Panc1 (cell line): ENCODE data around the gene ALDOA. TPM values are rescaled to one million over a fixed set of nuclear protein-coding genes. Genes with fewer than 3 reads are reported as not detected.
A peak's percentile ranks its signal among the peaks of the same experiment; 100 is the strongest.

Experiments used
- ATAC-seq: fragments of 200-7000 bp; cut with Tn5 transposase; 2 replicates; pipeline ENCODE4 v1.9.1; 2020; ENCODE audit warnings: mild to moderate bottlenecking, moderate library complexity
- BruUV-seq: library from RNA; stranded (reverse); fragments of 400-500 nt; replicated peaks from 2 replicates; lab custom pipeline; 2021; lab: Mats Ljungman, UMichigan
- CTCF ChIA-PET: fragments of 300-600 bp; sonication (Branson Sonifier 250); formaldehyde crosslinking; loops from one replicate; lab custom pipeline; 2022; ENCODE audit warnings: antibody characterized with exemption; lab: Charles Lee
- POLR2A ChIA-PET: fragments of 300-600 bp; sonication (Branson Sonifier 250); formaldehyde crosslinking; loops from one replicate; lab custom pipeline; 2022; ENCODE audit warnings: antibody characterized with exemption; lab: Charles Lee
- DNase-seq: peaks from one replicate; pipeline ENCODE4 v3.0.0-alpha.2; 2010; ENCODE audit warnings: low read depth, low spot score
- H3K27ac ChIP-seq: 2 replicates; pipeline ENCODE4 v1.5.1; 2011; ENCODE audit warnings: mild to moderate bottlenecking, low read length, inconsistent platforms
- H3K27me3 ChIP-seq: fragments of 200-500 bp; sonication (Bioruptor generic); 2 replicates; pipeline ENCODE4 v1.6.0; 2014; ENCODE audit warnings: low read length, inconsistent platforms; ENCODE audit not compliant: control insufficient read depth, insufficient read depth
- H3K36me3 ChIP-seq: fragments of 200-500 bp; sonication (Bioruptor generic); 2 replicates; pipeline ENCODE4 v1.5.1; 2014; ENCODE audit warnings: inconsistent platforms, mild to moderate bottlenecking, low read length, moderate library complexity; ENCODE audit not compliant: control insufficient read depth, insufficient read depth
- H3K4me1 ChIP-seq: 2 replicates; pipeline ENCODE4 v1.5.1; 2011; ENCODE audit warnings: inconsistent platforms, mild to moderate bottlenecking, low read length, moderate library complexity; ENCODE audit not compliant: control insufficient read depth, insufficient read depth
- H3K4me3 ChIP-seq, 2 experiments: 2 replicates each; pipeline ENCODE4 v1.5.1; 2011 to 2012; ENCODE audit warnings: low read depth in 2 of 2, low read length in 2 of 2, mild to moderate bottlenecking in 2 of 2, inconsistent platforms in 1 of 2, moderate library complexity in 1 of 2
- H3K9me3 ChIP-seq: fragments of 200-500 bp; sonication (Bioruptor generic); 2 replicates; pipeline ENCODE4 v1.5.1; 2014; ENCODE audit warnings: low read depth, mild to moderate bottlenecking, inconsistent platforms, low read length, moderate library complexity; ENCODE audit not compliant: control insufficient read depth, insufficient read depth
- POLR2AphosphoS5 ChIP-seq: IDR thresholded peaks from 2 replicates; pipeline ENCODE4 v1.6.1; 2012; ENCODE audit warnings: mild to moderate bottlenecking, low read depth, low read length, moderate library complexity
- SIN3A ChIP-seq: IDR thresholded peaks from 2 replicates; pipeline ENCODE4 v1.6.1; 2012; ENCODE audit warnings: low read depth, mild to moderate bottlenecking, low read length, moderate library complexity, borderline replicate concordance; ENCODE audit not compliant: insufficient read depth
- TCF7L2 ChIP-seq: IDR thresholded peaks from 2 replicates; pipeline ENCODE4 v1.6.1; 2011; ENCODE audit warnings: mild to moderate bottlenecking, low read depth, low read length, inconsistent platforms
- in situ Hi-C: cut with HindIII; loops from 2 replicates; pipeline ENCODE4 v1.10.0; 2016; ENCODE audit warnings: low sequenced_read_pairs, low pct_unique_long_range_greater_than_20kb
- intact Hi-C: fragments of 100-400 bp; cut with micrococcal nuclease; formaldehyde crosslinking; loops from one replicate; pipeline ENCODE4 v1.10.0; 2022; ENCODE audit not compliant: unreplicated experiment
- total RNA-seq: library from RNA; stranded (reverse); gene quantifications from one replicate; pipeline ENCODE4 v1.2.1, GENCODE V29; 2021; ENCODE audit not compliant: unreplicated experiment
- TF ChIP-seq, protein P1 (sequence below), 2 experiments: IDR thresholded peaks; 2 replicates each; pipeline ENCODE4 v1.6.1; 2011 to 2012; ENCODE audit warnings: low read depth in 2 of 2, control low read depth in 1 of 2, low read length in 1 of 2, mild to moderate bottlenecking in 1 of 2, moderate library complexity in 1 of 2; ENCODE audit not compliant: insufficient read depth in 1 of 2
- TF ChIP-seq, protein P2 (sequence below): fragments of 450-650 bp; IDR thresholded peaks from 2 replicates; pipeline ENCODE4 v1.5.1; 2017; ENCODE audit warnings: mild to moderate bottlenecking

ALDOA gene
- total RNA-seq, 1 experiment from 2014 or later, result 2,516 TPM

- intact Hi-C loops, result no loop called here
- in situ Hi-C loops, result no loop called here
- ChIA-PET POLR2A (no interaction called here), CTCF (interaction anchor here (1.1 kb wide), 1 partner anchor 9 kb away, joined by 4 read pairs; no protein-coding TSS in a partner anchor)
- DNase-seq, result no peak
- H3K27me3 ChIP-seq, result no peaks in the 10 kb centered on the region
- peak overlapping the region; percentile 91 for H3K27ac ChIP-seq
- TF ChIP-seq, protein P1, sequence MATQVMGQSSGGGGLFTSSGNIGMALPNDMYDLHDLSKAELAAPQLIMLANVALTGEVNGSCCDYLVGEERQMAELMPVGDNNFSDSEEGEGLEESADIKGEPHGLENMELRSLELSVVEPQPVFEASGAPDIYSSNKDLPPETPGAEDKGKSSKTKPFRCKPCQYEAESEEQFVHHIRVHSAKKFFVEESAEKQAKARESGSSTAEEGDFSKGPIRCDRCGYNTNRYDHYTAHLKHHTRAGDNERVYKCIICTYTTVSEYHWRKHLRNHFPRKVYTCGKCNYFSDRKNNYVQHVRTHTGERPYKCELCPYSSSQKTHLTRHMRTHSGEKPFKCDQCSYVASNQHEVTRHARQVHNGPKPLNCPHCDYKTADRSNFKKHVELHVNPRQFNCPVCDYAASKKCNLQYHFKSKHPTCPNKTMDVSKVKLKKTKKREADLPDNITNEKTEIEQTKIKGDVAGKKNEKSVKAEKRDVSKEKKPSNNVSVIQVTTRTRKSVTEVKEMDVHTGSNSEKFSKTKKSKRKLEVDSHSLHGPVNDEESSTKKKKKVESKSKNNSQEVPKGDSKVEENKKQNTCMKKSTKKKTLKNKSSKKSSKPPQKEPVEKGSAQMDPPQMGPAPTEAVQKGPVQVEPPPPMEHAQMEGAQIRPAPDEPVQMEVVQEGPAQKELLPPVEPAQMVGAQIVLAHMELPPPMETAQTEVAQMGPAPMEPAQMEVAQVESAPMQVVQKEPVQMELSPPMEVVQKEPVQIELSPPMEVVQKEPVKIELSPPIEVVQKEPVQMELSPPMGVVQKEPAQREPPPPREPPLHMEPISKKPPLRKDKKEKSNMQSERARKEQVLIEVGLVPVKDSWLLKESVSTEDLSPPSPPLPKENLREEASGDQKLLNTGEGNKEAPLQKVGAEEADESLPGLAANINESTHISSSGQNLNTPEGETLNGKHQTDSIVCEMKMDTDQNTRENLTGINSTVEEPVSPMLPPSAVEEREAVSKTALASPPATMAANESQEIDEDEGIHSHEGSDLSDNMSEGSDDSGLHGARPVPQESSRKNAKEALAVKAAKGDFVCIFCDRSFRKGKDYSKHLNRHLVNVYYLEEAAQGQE (IDR thresholded peaks at IDR 0.05; ENCODE audit: insufficient read depth in 1 of 2, low read depth in 2 of 2, low read length in 1 of 2), result no peak
- TF ChIP-seq POLR2AphosphoS5 (peak; percentile 62), TCF7L2 (peak; percentile 39; the same call in 1 of the 2 replicates), SIN3A (no peak)
- ATAC-seq, result peak; percentile 18
- H3K4me1 ChIP-seq, result peaks cover 30% of the 10 kb centered on the region
- BruUV-seq, result no TSS peak
- no peaks in the 10 kb centered on the region for H3K9me3 ChIP-seq
- H3K36me3 ChIP-seq, result peaks cover 21% of the 10 kb centered on the region
- peak overlapping the region; percentile 67 to 90 for H3K4me3 ChIP-seq
Measured at GRCh38 chr16:30063893-30064728, 1.4 kb upstream of the ALDOA start.

GRCh38 chr16:30064729-30065101, 845 bp upstream of the ALDOA start:
- H3K9me3 ChIP-seq, result no peaks in the 10 kb centered on the region
- BruUV-seq, result no TSS peak
- TF ChIP-seq SIN3A (no peak), POLR2AphosphoS5 (no peak), TCF7L2 (no peak)
- TF ChIP-seq, protein P1 (IDR thresholded peaks at IDR 0.05; ENCODE audit: insufficient read depth in 1 of 2, low read depth in 2 of 2, low read length in 1 of 2), result no peak
- TF ChIP-seq, protein P2, sequence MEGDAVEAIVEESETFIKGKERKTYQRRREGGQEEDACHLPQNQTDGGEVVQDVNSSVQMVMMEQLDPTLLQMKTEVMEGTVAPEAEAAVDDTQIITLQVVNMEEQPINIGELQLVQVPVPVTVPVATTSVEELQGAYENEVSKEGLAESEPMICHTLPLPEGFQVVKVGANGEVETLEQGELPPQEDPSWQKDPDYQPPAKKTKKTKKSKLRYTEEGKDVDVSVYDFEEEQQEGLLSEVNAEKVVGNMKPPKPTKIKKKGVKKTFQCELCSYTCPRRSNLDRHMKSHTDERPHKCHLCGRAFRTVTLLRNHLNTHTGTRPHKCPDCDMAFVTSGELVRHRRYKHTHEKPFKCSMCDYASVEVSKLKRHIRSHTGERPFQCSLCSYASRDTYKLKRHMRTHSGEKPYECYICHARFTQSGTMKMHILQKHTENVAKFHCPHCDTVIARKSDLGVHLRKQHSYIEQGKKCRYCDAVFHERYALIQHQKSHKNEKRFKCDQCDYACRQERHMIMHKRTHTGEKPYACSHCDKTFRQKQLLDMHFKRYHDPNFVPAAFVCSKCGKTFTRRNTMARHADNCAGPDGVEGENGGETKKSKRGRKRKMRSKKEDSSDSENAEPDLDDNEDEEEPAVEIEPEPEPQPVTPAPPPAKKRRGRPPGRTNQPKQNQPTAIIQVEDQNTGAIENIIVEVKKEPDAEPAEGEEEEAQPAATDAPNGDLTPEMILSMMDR, result no peak
- H3K27me3 ChIP-seq, result no peaks in the 10 kb centered on the region
- H3K36me3 ChIP-seq, result peaks cover 27% of the 10 kb centered on the region
- H3K4me3 ChIP-seq, result peak overlapping the region; percentile 67 to 90
- intact Hi-C loops, result no loop called here
- CTCF ChIA-PET, result no interaction called here
- DNase-seq (no peak), ATAC-seq (peak; percentile 7; the same call in 1 of the 2 replicates)
- peak overlapping the region; percentile 91 for H3K27ac ChIP-seq
- POLR2A ChIA-PET, result interaction anchor here (1.3 kb wide), 1 partner anchor 12 kb away, joined by 5 read pairs; a partner anchor contains a TSS
- peaks cover 36% of the 10 kb centered on the region for H3K4me1 ChIP-seq
- in situ Hi-C loops, result no loop called here
